Kidney (tissue), 14 donors: ENCODE data around the gene ASTN1. TPM values are rescaled to one million over a fixed set of nuclear protein-coding genes. Genes with fewer than 3 reads are reported as not detected.
A peak's percentile ranks its signal among the peaks of the same experiment; 100 is the strongest.

Source experiments
- DNase-seq, 5 donors: peaks; one replicate each; pipeline ENCODE4 v3.0.0-alpha.2; 2013 to 2020
- FAIRE-seq: peaks from 2 replicates; lab custom pipeline; 2012; peaks lifted over from hg19 to GRCh38; lab: Jason Lieb, UNC
- H3K27ac ChIP-seq, 2 donors: one replicate each; pipeline ENCODE4 v1.7.0; 2013; ENCODE audit warnings: low read depth in 2 of 2, low read length in 2 of 2, inconsistent platforms in 1 of 2
- H3K27me3 ChIP-seq: one replicate; pipeline ENCODE4 v1.7.1; 2013; ENCODE audit warnings: low read length, inconsistent platforms; ENCODE audit not compliant: control insufficient read depth, insufficient read depth
- H3K36me3 ChIP-seq, 3 donors: one replicate each; pipeline versions ENCODE4 v1.7.0 to v1.7.1; 2013; ENCODE audit warnings: low read length in 3 of 3, control low read depth in 1 of 3, inconsistent platforms in 1 of 3; ENCODE audit not compliant: insufficient read depth in 3 of 3, control insufficient read depth in 2 of 3
- H3K4me1 ChIP-seq, 3 donors: one replicate each; pipeline versions ENCODE4 v1.7.0 to v1.7.1; 2013; ENCODE audit warnings: low read length in 3 of 3, inconsistent platforms in 1 of 3, low read depth in 1 of 3; ENCODE audit not compliant: control insufficient read depth in 2 of 3, insufficient read depth in 2 of 3
- H3K4me3 ChIP-seq, 3 donors: one replicate each; pipeline versions ENCODE4 v1.7.0 to v1.8.1; 2013; ENCODE audit warnings: low read length in 3 of 3, control low read depth in 1 of 3, inconsistent platforms in 1 of 3
- H3K9ac ChIP-seq, 3 donors: one replicate each; pipeline versions ENCODE4 v1.7.0 to v1.7.1; 2013; ENCODE audit warnings: low read length in 3 of 3, control low read depth in 1 of 3, inconsistent platforms in 1 of 3
- H3K9me3 ChIP-seq, 3 donors: one replicate each; pipeline versions ENCODE4 v1.7.0 to v1.7.1; 2013; ENCODE audit warnings: low read length in 3 of 3, control low read depth in 1 of 3, inconsistent platforms in 1 of 3; ENCODE audit not compliant: control insufficient read depth in 2 of 3, insufficient read depth in 1 of 3
- CTCF ChIP-seq: IDR thresholded peaks from 3 replicates; pipeline ENCODE4 v1.5.1; 2012; ENCODE audit warnings: mild to moderate bottlenecking, moderate library complexity, borderline replicate concordance; ENCODE audit not compliant: insufficient read depth; ENCODE audit errors: extremely low read depth
- intact Hi-C: fragments of 100-400 bp; cut with DNase I; formaldehyde crosslinking; loops from one replicate; pipeline ENCODE4 v1.11.1; 2022
- polyA plus RNA-seq: library from polyadenylated mRNA; stranded (reverse); fragments of 350-450 nt; fragmentation: Illumina TruSeq; extraction: RNeasy Lipid Tissue Mini Kit (QIAGEN cat#74804); gene quantifications from one replicate; pipeline ENCODE4 v1.2.3, GENCODE V29; 2014; ENCODE audit warnings: low read depth, low replicate concordance; ENCODE audit not compliant: insufficient read depth
- total RNA-seq: library from RNA; stranded (reverse); fragmentation: NEBNext Ultra II Directional; extraction: Animal tissue kit (Norgen Biotek cat#: 25700); gene quantifications from one replicate; pipeline ENCODE4 v1.2.1, GENCODE V29; 2021
- donor health status: control.
- donor health status: control.
- donor health status: control.
- donor health status: control.
- donor health status: control.
- donor health status: DM: yes; HTN: yes; CAD: no.
- donor health status: Normal renal cell carcinoma (clear cell type).

The ASTN1 gene
- total and polyA plus RNA-seq, 2 donors from 2014 or later: 0.19 to 0.25 TPM

- no peak for DNase-seq
- no peak for TF ChIP-seq CTCF
- Histone ChIP-seq H3K27ac (peak overlapping the region; percentile 10 to 30), H3K9me3 (no peaks in the 10 kb centered on the region), H3K36me3 (no peaks in the 10 kb centered on the region), H3K4me1 (peaks cover 0 to 3% (median 0%) of the 10 kb centered on the region in 3 donors), H3K9ac (no peak overlapping the region), H3K4me3 (no peak overlapping the region), H3K27me3 (no peaks in the 10 kb centered on the region)
- intact Hi-C loops: no loop called here
- peak; percentile 38 for FAIRE-seq
Observed at GRCh38 chr1:176888471-176889032, 276.0 kb downstream of the ASTN1 start.

GRCh38 chr1:176885751-176886150 is 278.8 kb downstream of the ASTN1 start:
- no peak overlapping the region for H3K4me3 ChIP-seq
- no peak overlapping the region for H3K27ac ChIP-seq
- no peaks in the 10 kb centered on the region for H3K36me3 ChIP-seq
- FAIRE-seq (no peak), DNase-seq (no peak)
- no peaks in the 10 kb centered on the region for H3K27me3 ChIP-seq
- TF ChIP-seq CTCF: no peak
- no peak overlapping the region for H3K9ac ChIP-seq
- no peaks in the 10 kb centered on the region for H3K9me3 ChIP-seq
- peaks cover 0 to 3% (median 0%) of the 10 kb centered on the region in 3 donors for H3K4me1 ChIP-seq
- intact Hi-C loops: no loop called here

DNA sequence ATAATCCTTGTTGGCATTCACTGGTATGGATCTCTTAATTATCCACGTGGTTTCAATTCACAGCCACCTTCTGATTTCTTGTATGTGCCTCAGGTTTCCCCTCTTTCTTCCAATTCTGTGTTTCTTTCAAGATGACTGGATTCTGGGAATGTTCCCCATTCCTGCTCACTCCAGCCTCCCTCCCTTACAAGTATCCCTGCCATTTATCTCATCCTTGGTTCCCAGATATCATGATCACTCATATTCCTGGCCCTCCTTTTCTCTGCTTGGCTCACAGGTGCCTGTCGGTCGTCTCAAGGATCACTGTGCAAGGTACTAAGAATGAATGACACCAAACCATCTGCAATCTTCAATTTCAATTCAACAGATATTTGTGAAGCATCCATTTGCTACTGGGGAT is 279.2 kb downstream of the ASTN1 start:
- TF ChIP-seq CTCF: no peak
- no peaks in the 10 kb centered on the region for H3K27me3 ChIP-seq
- no peak overlapping the region for H3K27ac ChIP-seq
- H3K4me3 ChIP-seq: no peak overlapping the region
- DNase-seq: no peak
- FAIRE-seq: no peak
- intact Hi-C loops: no loop called here
- no peak overlapping the region for H3K9ac ChIP-seq
- no peaks in the 10 kb centered on the region for H3K9me3 ChIP-seq
- H3K4me1 ChIP-seq: peaks cover 0 to 3% (median 0%) of the 10 kb centered on the region in 3 donors
- no peaks in the 10 kb centered on the region for H3K36me3 ChIP-seq

GRCh38 chr1:176884911-176885310 is 279.6 kb downstream of the ASTN1 start:
- H3K9me3 ChIP-seq: no peaks in the 10 kb centered on the region
- no peak overlapping the region for H3K4me3 ChIP-seq
- H3K9ac ChIP-seq: no peak overlapping the region
- FAIRE-seq (no peak), DNase-seq (no peak)
- peaks cover 0 to 3% (median 0%) of the 10 kb centered on the region in 3 donors for H3K4me1 ChIP-seq
- no peak for TF ChIP-seq CTCF
- no peak overlapping the region for H3K27ac ChIP-seq
- no peaks in the 10 kb centered on the region for H3K27me3 ChIP-seq
- intact Hi-C loops: no loop called here
- H3K36me3 ChIP-seq: no peaks in the 10 kb centered on the region
